GM12878 (cell line): ENCODE data around the gene SERBP1. TPM values are rescaled to one million over a fixed set of nuclear protein-coding genes. Genes with fewer than 3 reads are reported as not detected.
"Not testable (repeated sequence)": the region's sequence is repeated elsewhere in the genome, so short reads cannot be mapped to it uniquely, and the experiment has no call there.

ENCODE experiments used
- ATAC-seq: fragments of 200-7000 bp; cut with Tn5 transposase; 3 replicates; pipeline ENCODE4 v1.9.1; 2020; ENCODE audit warnings: mild to moderate bottlenecking, moderate library complexity
- BruUV-seq: library from RNA; stranded (reverse); fragments of 400-500 nt; replicated peaks from 2 replicates; lab custom pipeline; 2021; lab: Mats Ljungman, UMichigan
- CTCF ChIA-PET: fragments of 300-600 bp; sonication (Branson Sonifier 250); formaldehyde crosslinking; extraction: SDS; loops from one replicate; lab custom pipeline; 2021; ENCODE audit warnings: inconsistent platforms; lab: Yijun Ruan, JAX
- POLR2A ChIA-PET: fragments of 350-600 bp; formaldehyde crosslinking; extraction: SDS; loops from one replicate; lab custom pipeline; 2021; ENCODE audit warnings: inconsistent platforms; lab: Charles Lee
- RAD21 ChIA-PET: fragments of 300-600 bp; sonication (Branson Sonifier 250); formaldehyde crosslinking; loops from one replicate; lab custom pipeline; 2023; ENCODE audit warnings: antibody characterized with exemption; ENCODE audit not compliant: unreplicated experiment; lab: Charles Lee
- SMC1A ChIA-PET: fragments of 300-600 bp; sonication (Branson Sonifier 250); formaldehyde crosslinking; loops from one replicate; lab custom pipeline; 2023; ENCODE audit not compliant: unreplicated experiment, uncharacterized antibody; lab: Charles Lee
- DNase-seq: peaks from one replicate; pipeline ENCODE4 v3.0.0-alpha.2; 2011; ENCODE audit warnings: low read depth, low spot score
- FAIRE-seq: peaks from 3 replicates; lab custom pipeline; 2011; peaks lifted over from hg19 to GRCh38; lab: Jason Lieb, UNC
- H2AFZ ChIP-seq: 2 replicates; pipeline ENCODE4 v1.6.0; 2011; ENCODE audit warnings: low read depth, low read length, control low read depth; ENCODE audit not compliant: control insufficient read depth
- H3K27ac ChIP-seq: 2 replicates; pipeline ENCODE4 v1.5.1; 2011; ENCODE audit warnings: control low read depth; ENCODE audit not compliant: control insufficient read depth, insufficient read depth
- H3K27me3 ChIP-seq, 2 experiments: replicated peaks in 1 of 2; 2 replicates each; pipeline versions ENCODE4 v1.6.0 to v1.6.1; 2011; ENCODE audit warnings: low read length in 1 of 2; ENCODE audit not compliant: control insufficient read depth in 2 of 2, insufficient read depth in 2 of 2
- H3K36me3 ChIP-seq, 2 experiments: 2 replicates each; pipeline ENCODE4 v1.5.1; 2011; ENCODE audit warnings: low read length in 1 of 2; ENCODE audit not compliant: control insufficient read depth in 2 of 2, insufficient read depth in 2 of 2
- H3K4me1 ChIP-seq: 2 replicates; pipeline ENCODE4 v1.6.1; 2011; ENCODE audit warnings: mild to moderate bottlenecking, low read length, moderate library complexity, mixed read lengths; ENCODE audit not compliant: control insufficient read depth, insufficient read depth
- H3K4me2 ChIP-seq: 2 replicates; pipeline ENCODE4 v1.6.0; 2011; ENCODE audit warnings: control low read depth; ENCODE audit not compliant: control insufficient read depth, insufficient read depth
- H3K4me3 ChIP-seq: fragments of 200-600 bp; sonication (generic); 2 replicates; pipeline ENCODE4 v1.5.1; 2016
- H3K79me2 ChIP-seq: 2 replicates; pipeline ENCODE4 v1.6.0; 2011; ENCODE audit warnings: low read length; ENCODE audit not compliant: control insufficient read depth, insufficient read depth
- H3K9ac ChIP-seq: 2 replicates; pipeline ENCODE4 v1.8.0; 2011; ENCODE audit warnings: low read length, control low read depth, mixed read lengths; ENCODE audit not compliant: control insufficient read depth, insufficient read depth
- H3K9me3 ChIP-seq: replicated peaks from 3 replicates; pipeline ENCODE4 v1.5.1; 2011; ENCODE audit warnings: mild to moderate bottlenecking, low read length; ENCODE audit not compliant: control insufficient read depth, insufficient read depth
- H4K20me1 ChIP-seq: 2 replicates; pipeline ENCODE4 v1.6.0; 2011; ENCODE audit not compliant: control insufficient read depth, insufficient read depth
- BCLAF1 ChIP-seq: fragments of 450-650 bp; IDR thresholded peaks from 2 replicates; pipeline ENCODE4 v1.6.1; 2017; ENCODE audit warnings: antibody characterized with exemption, mild to moderate bottlenecking, moderate library complexity
- FOS ChIP-seq: IDR thresholded peaks from 3 replicates; pipeline ENCODE4 v1.6.1; 2011; ENCODE audit warnings: borderline replicate concordance; ENCODE audit not compliant: insufficient read length; ENCODE audit errors: extremely low read depth
- PAX5 ChIP-seq: IDR thresholded peaks from 2 replicates; pipeline ENCODE4 v1.6.1; 2011; ENCODE audit warnings: low read depth, low read length, borderline replicate concordance
- POLR2AphosphoS2 ChIP-seq: IDR thresholded peaks from 2 replicates; pipeline ENCODE4 v1.6.1; 2011; ENCODE audit warnings: low read depth, mild to moderate bottlenecking, low read length, improper control_type of control experiment, moderate library complexity
- WGBS: methylation state at CpG from one replicate; pipeline ENCODE4 v1.1.6; 2016; ENCODE audit warnings: low lambda C conversion rate; ENCODE audit not compliant: insufficient replicate concordance, insufficient coverage; ENCODE audit errors: missing lambda C conversion rate; 5-methylcytosine and 5-hydroxymethylcytosine counted together
- in situ Hi-C: fragments of 300-500 bp; cut with MboI; formaldehyde crosslinking; loops from 9 replicates; pipeline ENCODE4 v1.14.3; 2018; ENCODE audit warnings: mixed read lengths
- intact Hi-C: fragments of 100-400 bp; cut with micrococcal nuclease; formaldehyde crosslinking; loops from one replicate; pipeline ENCODE4 v1.14.2; 2022; ENCODE audit not compliant: unreplicated experiment
- polyA plus RNA-seq, 11 experiments: library from polyadenylated mRNA; depleted of rRNA in 4 of 11; unstranded in 6 of 11; stranded (reverse) in 5 of 11; fragments of >200 nt; fragmentation: Nextera tagmentation in 4 of 11; fragmentation: Illumina TruSeq in 1 of 11; extraction: Ambion mirVana in 4 of 11; extraction: Trizol in 1 of 11; gene quantifications; 1 replicate in 1 of 11; 2 replicates in 10 of 11; pipeline versions ENCODE4 v1.2.1 to v1.2.3, GENCODE V29; 2011 to 2016; ENCODE audit warnings: inconsistent platforms in 2 of 11, missing spikeins in 2 of 11, low read depth in 1 of 11
- total RNA-seq, 4 experiments: library from RNA; depleted of rRNA in 3 of 4; stranded (reverse); fragments of >200 nt in 3 of 4; fragmentation: Illumina TruSeq in 1 of 4; extraction: Trizol in 1 of 4; gene quantifications; 2 replicates each; pipeline versions ENCODE4 v1.2.1 to v1.2.3, GENCODE V29; 2013 to 2021

Gene SERBP1
- total and polyA plus RNA-seq, 10 of the 15 experiments (the other 5 are each of a cell fraction or from before 2014, with no cell fraction given) = 76.7 to 509 (median 384) TPM

GRCh38 chr1:67404212-67404620, 26.0 kb downstream of the SERBP1 start:
- H3K27me3 ChIP-seq = no peaks in the 10 kb centered on the region
- no peak overlapping the region for H3K4me2 ChIP-seq
- H3K27ac ChIP-seq = no peak overlapping the region
- no peaks in the 10 kb centered on the region for H4K20me1 ChIP-seq
- no peaks in the 10 kb centered on the region for H3K4me1 ChIP-seq
- in situ Hi-C loops (no loop called here), intact Hi-C loops (no loop called here)
- ChIA-PET SMC1A (no interaction called here), RAD21 (no interaction called here), POLR2A (interaction anchor here (0.6 kb wide), 1 partner anchor 217 kb away, joined by 3 read pairs; no protein-coding TSS in a partner anchor), CTCF (no interaction called here)
- FAIRE-seq = no peak
- no peak for DNase-seq
- ATAC-seq = no peak
- 94% methylated on average over 5 of the region's 5 CpGs for WGBS
- no peaks in the 10 kb centered on the region for H3K79me2 ChIP-seq
- no TSS peak for BruUV-seq
- 0 out of 2 replicates have a peak, but pooled peaks have one; percentile 2 for TF ChIP-seq POLR2AphosphoS2
- no peak for TF ChIP-seq BCLAF1
- no peaks in the 10 kb centered on the region for H3K9me3 ChIP-seq
- no peak overlapping the region for H3K9ac ChIP-seq
- peaks cover 0 to 2% of the 10 kb centered on the region in 2 experiments; a peak in 2 of 4 replicates for H3K36me3 ChIP-seq
- no peak overlapping the region for H2AFZ ChIP-seq
- H3K4me3 ChIP-seq = no peak overlapping the region

- Histone ChIP-seq H3K4me1 (no peaks in the 10 kb centered on the region), H3K27ac (no peak overlapping the region), H3K27me3 (no peaks in the 10 kb centered on the region), H3K9ac (no peak overlapping the region), H3K9me3 (no peaks in the 10 kb centered on the region), H4K20me1 (no peaks in the 10 kb centered on the region), H2AFZ (no peak overlapping the region), H3K79me2 (no peaks in the 10 kb centered on the region), H3K4me2 (no peak overlapping the region), H3K4me3 (no peak overlapping the region), H3K36me3 (no peaks in the 10 kb centered on the region; a peak in 1 of 4 replicates)
- intact Hi-C loops (no loop called here), in situ Hi-C loops (no loop called here)
- BruUV-seq = no TSS peak
- TF ChIP-seq FOS (no peak), PAX5 (no peak)
- ChIA-PET SMC1A (interaction anchor here (1.3 kb wide), 1 partner anchor 18 kb away, joined by 3 read pairs; no protein-coding TSS in a partner anchor), POLR2A (no interaction called here), RAD21 (no interaction called here), CTCF (no interaction called here)
- WGBS = 69% methylated on average over 6 of the region's 6 CpGs
- ATAC-seq (peak; percentile 33; the same call in 2 of the 3 replicates), FAIRE-seq (no peak), DNase-seq (no peak)
These were observed 28.8 kb downstream of the SERBP1 start for GRCh38 chr1:67401443-67401842.

GRCh38 chr1:67400029-67400786, 30.0 kb downstream of the SERBP1 start:
- 57% methylated on average over 12 of the region's 12 CpGs for WGBS
- BruUV-seq, POLR2A ChIA-PET, H3K4me3 ChIP-seq, H3K4me2 ChIP-seq, DNase-seq, H3K4me1 ChIP-seq, SMC1A ChIA-PET, H2AFZ ChIP-seq, H3K27ac ChIP-seq, CTCF ChIA-PET, H3K36me3 ChIP-seq, RAD21 ChIA-PET, FAIRE-seq, H3K9me3 ChIP-seq, ATAC-seq, H3K79me2 ChIP-seq, intact Hi-C loops, H3K9ac ChIP-seq, in situ Hi-C loops, H4K20me1 ChIP-seq, H3K27me3 ChIP-seq: not testable (repeated sequence)
